GM23338 (cell line): ENCODE results near the gene SRPK1. TPM values are rescaled to one million over a fixed set of nuclear protein-coding genes. Genes with fewer than 3 reads are reported as not detected.
A peak's percentile ranks its signal among the peaks of the same experiment; 100 is the strongest.

Source experiments
- ATAC-seq: fragments of 200-7000 bp; cut with Tn5 transposase; 3 replicates; pipeline ENCODE4 v1.9.1; 2020
- DNase-seq: peaks from one replicate; pipeline ENCODE4 v3.0.0-alpha.2; 2015; ENCODE audit warnings: low spot score
- H2AFZ ChIP-seq: fragments of 200-600 bp; sonication (generic); 2 replicates; pipeline ENCODE4 v1.8.0; 2016; ENCODE audit warnings: antibody characterized with exemption, mild to moderate bottlenecking, moderate library complexity
- H3F3A ChIP-seq: fragments of 200-600 bp; sonication (generic); replicated peaks from 2 replicates; pipeline ENCODE4 v1.8.0; 2017; ENCODE audit warnings: antibody characterized with exemption, mixed run types, low read depth
- H3K27ac ChIP-seq: fragments of 200-600 bp; sonication (generic); 2 replicates; pipeline ENCODE4 v1.6.1; 2016; ENCODE audit warnings: low read depth
- H3K27me3 ChIP-seq: fragments of 200-600 bp; sonication (generic); 2 replicates; pipeline ENCODE4 v1.8.0; 2016; ENCODE audit warnings: mild to moderate bottlenecking, mixed run types, moderate library complexity; ENCODE audit not compliant: insufficient read depth
- H3K36me3 ChIP-seq: fragments of 200-600 bp; sonication (generic); 2 replicates; pipeline ENCODE4 v1.8.0; 2016; ENCODE audit warnings: mild to moderate bottlenecking; ENCODE audit not compliant: insufficient read depth
- H3K4me1 ChIP-seq: fragments of 200-600 bp; sonication (generic); 2 replicates; pipeline ENCODE4 v1.8.0; 2016; ENCODE audit warnings: mild to moderate bottlenecking, moderate library complexity; ENCODE audit not compliant: insufficient read depth
- H3K4me2 ChIP-seq: fragments of 200-600 bp; sonication (generic); 2 replicates; pipeline ENCODE4 v1.7.1; 2017; ENCODE audit warnings: mixed run types
- H3K4me3 ChIP-seq: fragments of 200-600 bp; sonication (generic); 2 replicates; pipeline ENCODE4 v1.6.1; 2016; ENCODE audit warnings: mixed run types
- H3K79me2 ChIP-seq: fragments of 200-600 bp; sonication (generic); replicated peaks from 2 replicates; pipeline ENCODE4 v1.8.0; 2017; ENCODE audit warnings: mild to moderate bottlenecking; ENCODE audit not compliant: insufficient read depth
- H3K9me2 ChIP-seq: fragments of 200-600 bp; sonication (generic); 2 replicates; pipeline ENCODE4 v1.8.0; 2017; ENCODE audit not compliant: insufficient read depth
- H4K20me1 ChIP-seq: fragments of 200-600 bp; sonication (generic); replicated peaks from 2 replicates; pipeline ENCODE4 v1.8.0; 2017; ENCODE audit warnings: mild to moderate bottlenecking; ENCODE audit not compliant: insufficient read depth
- H3K27ac Mint-ChIP-seq: 2 replicates; pipeline ENCODE4 v1.8.0; 2020; ENCODE audit warnings: inconsistent platforms, mild to moderate bottlenecking, moderate library complexity, mixed read lengths
- H3K27me3 Mint-ChIP-seq: 3 replicates; pipeline ENCODE4 v1.8.0; 2022; ENCODE audit warnings: low read depth, mild to moderate bottlenecking, moderate library complexity, mixed read lengths, inconsistent platforms; ENCODE audit not compliant: insufficient read depth, poor library complexity
- H3K36me3 Mint-ChIP-seq: 3 replicates; pipeline ENCODE4 v1.8.0; 2021; ENCODE audit warnings: low read depth, mild to moderate bottlenecking, inconsistent platforms, moderate library complexity, mixed read lengths
- H3K4me1 Mint-ChIP-seq: 3 replicates; pipeline ENCODE4 v1.8.0; 2020; ENCODE audit warnings: mild to moderate bottlenecking, inconsistent platforms, mixed read lengths
- H3K4me3 Mint-ChIP-seq: 3 replicates; pipeline ENCODE4 v1.8.0; 2021; ENCODE audit warnings: moderate library complexity, mild to moderate bottlenecking, inconsistent platforms, mixed read lengths
- H3K9me3 Mint-ChIP-seq: 3 replicates; pipeline ENCODE4 v1.8.0; 2020; ENCODE audit warnings: moderate library complexity, mild to moderate bottlenecking, inconsistent platforms, mixed read lengths
- CREB1 ChIP-seq: fragments of 250-450 bp; sonication (Bioruptor Pico); IDR thresholded peaks from 2 replicates; pipeline ENCODE4 v1.5.0; 2020; ENCODE audit warnings: low read depth, mild to moderate bottlenecking, moderate library complexity
- CTCF ChIP-seq, 2 experiments: fragments of 200-600 bp in 1 of 2; sonication (generic) in 1 of 2; conservative IDR thresholded peaks; 2 replicates each; pipeline versions ENCODE4 v1.5.1 to v1.6.1; 2016 to 2017; ENCODE audit warnings: antibody characterized with exemption in 2 of 2, low read depth in 2 of 2, mild to moderate bottlenecking in 2 of 2, moderate library complexity in 1 of 2
- EZH2 ChIP-seq: fragments of 200-600 bp; sonication (generic); IDR thresholded peaks from one replicate; pipeline ENCODE4 v1.8.0; 2017; ENCODE audit warnings: antibody characterized with exemption, mild to moderate bottlenecking, low read depth; ENCODE audit not compliant: unreplicated experiment
- EZH2phosphoT487 ChIP-seq: fragments of 200-600 bp; sonication (generic); IDR thresholded peaks from one replicate; pipeline ENCODE4 v1.8.1; 2018; ENCODE audit warnings: antibody characterized with exemption; ENCODE audit not compliant: unreplicated experiment
- JUNB ChIP-seq: IDR thresholded peaks from one replicate; pipeline ENCODE4 v1.6.1; 2016; ENCODE audit warnings: antibody characterized with exemption; ENCODE audit not compliant: unreplicated experiment
- NANOG ChIP-seq: IDR thresholded peaks from 2 replicates; pipeline ENCODE4 v1.6.1; 2016; ENCODE audit warnings: antibody characterized with exemption, borderline replicate concordance
- POLR2AphosphoS5 ChIP-seq: IDR thresholded peaks from 2 replicates; pipeline ENCODE4 v1.6.1; 2016; ENCODE audit warnings: antibody characterized with exemption, low read depth
- ZNF114 ChIP-seq: fragments of 250-450 bp; sonication (Bioruptor Pico); IDR thresholded peaks from 2 replicates; pipeline ENCODE4 v1.5.0; 2020; ENCODE audit warnings: mild to moderate bottlenecking, moderate library complexity
- ZNF331 ChIP-seq: fragments of 250-450 bp; sonication (Bioruptor Pico); IDR thresholded peaks from 2 replicates; pipeline ENCODE4 v1.5.0; 2020; ENCODE audit warnings: low read depth, mild to moderate bottlenecking, moderate library complexity
- polyA plus RNA-seq: library from polyadenylated mRNA; unstranded; fragments of >200 nt; fragmentation: Nextera tagmentation; extraction: Ambion mirVana; gene quantifications from 2 replicates; pipeline ENCODE4 v1.2.1, GENCODE V29; 2016
- total RNA-seq: library from RNA; depleted of rRNA; stranded (reverse); fragments of >200 nt; shearing (Covaris generic); gene quantifications from 2 replicates; pipeline ENCODE4 v1.2.3, GENCODE V29; 2014
- TF ChIP-seq, protein P1 (sequence below): IDR thresholded peaks from one replicate; pipeline ENCODE4 v1.6.1; 2018; ENCODE audit warnings: antibody characterized with exemption; ENCODE audit not compliant: unreplicated experiment
- TF ChIP-seq, protein P2 (sequence below): IDR thresholded peaks from 2 replicates; pipeline ENCODE4 v1.6.1; 2016; ENCODE audit warnings: antibody characterized with exemption

SRPK1 gene
- total and polyA plus RNA-seq, 2 experiments from 2014 or later = 175 to 202 TPM

DNA sequence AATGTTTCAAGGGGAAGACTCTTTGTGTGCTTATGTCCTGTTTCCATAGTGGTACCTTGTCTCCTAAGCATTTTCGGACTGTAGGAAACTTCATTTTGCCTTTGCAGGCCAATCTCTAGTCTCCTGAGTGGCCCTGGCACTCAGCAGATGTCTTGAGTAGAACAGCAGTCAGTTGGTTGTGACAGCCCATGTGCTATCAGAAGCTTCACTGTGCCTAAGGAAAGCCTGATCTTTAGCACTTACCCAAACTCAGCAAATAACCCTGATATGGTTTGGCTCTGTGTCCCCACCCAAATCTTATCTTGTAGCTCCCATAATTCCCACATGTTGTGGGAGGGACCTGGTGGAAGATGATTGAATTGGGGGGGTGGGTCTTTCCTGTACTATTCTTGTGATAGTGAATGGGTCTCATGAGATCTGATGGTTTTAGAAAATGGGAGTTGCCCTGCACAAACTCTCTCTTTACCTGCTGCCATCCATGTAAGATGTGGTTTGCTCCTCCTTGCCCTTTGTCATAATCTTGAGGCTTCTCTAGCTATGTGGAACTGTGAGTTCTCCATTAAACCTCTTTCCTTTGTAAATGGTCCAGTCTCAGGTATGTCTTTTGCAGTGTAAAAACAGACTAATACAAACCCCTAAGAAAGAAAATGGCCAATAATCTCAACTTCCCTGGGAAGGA is 15.9 kb upstream of the SRPK1 start (continued):
- no peak for TF ChIP-seq CTCF (conservative IDR thresholded peaks at IDR 0.05; ENCODE audit: low read depth in 2 of 2)
- TF ChIP-seq, protein P1, sequence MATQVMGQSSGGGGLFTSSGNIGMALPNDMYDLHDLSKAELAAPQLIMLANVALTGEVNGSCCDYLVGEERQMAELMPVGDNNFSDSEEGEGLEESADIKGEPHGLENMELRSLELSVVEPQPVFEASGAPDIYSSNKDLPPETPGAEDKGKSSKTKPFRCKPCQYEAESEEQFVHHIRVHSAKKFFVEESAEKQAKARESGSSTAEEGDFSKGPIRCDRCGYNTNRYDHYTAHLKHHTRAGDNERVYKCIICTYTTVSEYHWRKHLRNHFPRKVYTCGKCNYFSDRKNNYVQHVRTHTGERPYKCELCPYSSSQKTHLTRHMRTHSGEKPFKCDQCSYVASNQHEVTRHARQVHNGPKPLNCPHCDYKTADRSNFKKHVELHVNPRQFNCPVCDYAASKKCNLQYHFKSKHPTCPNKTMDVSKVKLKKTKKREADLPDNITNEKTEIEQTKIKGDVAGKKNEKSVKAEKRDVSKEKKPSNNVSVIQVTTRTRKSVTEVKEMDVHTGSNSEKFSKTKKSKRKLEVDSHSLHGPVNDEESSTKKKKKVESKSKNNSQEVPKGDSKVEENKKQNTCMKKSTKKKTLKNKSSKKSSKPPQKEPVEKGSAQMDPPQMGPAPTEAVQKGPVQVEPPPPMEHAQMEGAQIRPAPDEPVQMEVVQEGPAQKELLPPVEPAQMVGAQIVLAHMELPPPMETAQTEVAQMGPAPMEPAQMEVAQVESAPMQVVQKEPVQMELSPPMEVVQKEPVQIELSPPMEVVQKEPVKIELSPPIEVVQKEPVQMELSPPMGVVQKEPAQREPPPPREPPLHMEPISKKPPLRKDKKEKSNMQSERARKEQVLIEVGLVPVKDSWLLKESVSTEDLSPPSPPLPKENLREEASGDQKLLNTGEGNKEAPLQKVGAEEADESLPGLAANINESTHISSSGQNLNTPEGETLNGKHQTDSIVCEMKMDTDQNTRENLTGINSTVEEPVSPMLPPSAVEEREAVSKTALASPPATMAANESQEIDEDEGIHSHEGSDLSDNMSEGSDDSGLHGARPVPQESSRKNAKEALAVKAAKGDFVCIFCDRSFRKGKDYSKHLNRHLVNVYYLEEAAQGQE = no peak

DNA sequence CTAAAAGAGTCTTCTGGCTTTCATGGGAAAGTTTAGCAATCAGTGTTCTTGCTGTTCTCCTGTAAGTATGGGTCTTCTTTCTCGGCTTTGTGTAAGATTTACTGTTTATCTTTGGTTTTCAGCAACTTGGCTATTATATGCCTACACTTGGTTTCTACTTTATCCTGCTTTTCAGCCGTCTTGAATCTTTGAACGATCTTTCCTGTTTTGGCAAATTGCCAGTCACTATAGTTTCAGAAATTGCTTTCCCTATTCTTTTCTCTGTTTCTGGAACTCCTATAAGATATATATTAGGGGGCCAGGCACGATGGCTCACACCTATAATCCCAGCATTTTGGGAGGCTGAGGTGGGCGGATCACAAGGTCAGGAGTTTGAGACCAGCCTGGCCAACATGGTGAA is 14.6 kb upstream of the SRPK1 start:
- Histone ChIP-seq H3K4me2 (no peak overlapping the region), H3K36me3 (no peaks in the 10 kb centered on the region), H3F3A (no peaks in the 10 kb centered on the region), H3K4me1 (peaks cover 4% of the 10 kb centered on the region), H3K27me3 (0 out of 2 replicates have a peak, but pooled peaks cover 2% of the 10 kb centered on the region), H3K27ac (no peak overlapping the region), H4K20me1 (no peaks in the 10 kb centered on the region), H3K79me2 (no peaks in the 10 kb centered on the region), H3K4me3 (no peak overlapping the region), H2AFZ (peak overlapping the region; percentile 6), H3K9me2 (peaks cover 13% of the 10 kb centered on the region)
- Mint-ChIP-seq H3K36me3 (no peaks in the 10 kb centered on the region; the same call in 2 of the 3 replicates), H3K27me3 (peaks cover 3% of the 10 kb centered on the region), H3K27ac (no peak overlapping the region), H3K4me3 (no peak overlapping the region), H3K4me1 (peaks cover 5% of the 10 kb centered on the region), H3K9me3 (peaks cover 6% of the 10 kb centered on the region; the same call in 2 of the 3 replicates)
- TF ChIP-seq ZNF114 (CRISPR knock-in tag) (no peak), ZNF331 (CRISPR knock-in tag) (no peak)
- ATAC-seq = no peak
- no peak for DNase-seq

DNA sequence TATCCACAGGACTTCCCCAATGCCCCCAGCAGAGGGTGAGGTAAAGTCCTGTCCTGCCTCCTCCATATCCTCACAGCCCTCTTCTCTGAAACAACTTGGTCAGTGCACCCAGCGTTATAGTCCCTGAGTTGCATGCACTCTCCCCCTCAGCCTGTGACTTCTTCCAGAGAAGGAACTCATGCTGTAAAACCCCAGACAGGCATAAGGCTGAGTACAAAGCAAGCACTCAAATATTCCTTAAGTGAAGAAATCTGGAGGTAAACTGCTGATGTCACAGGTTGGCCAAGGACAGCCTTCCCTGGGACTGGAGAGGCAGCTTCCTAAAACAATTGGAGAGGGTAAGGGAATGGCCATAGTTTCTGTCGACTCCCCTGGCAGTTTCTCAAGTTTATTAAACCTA is 12.9 kb upstream of the SRPK1 start:
- Histone ChIP-seq H4K20me1 (no peaks in the 10 kb centered on the region), H3K4me3 (no peak overlapping the region), H3K9me2 (peaks cover 9% of the 10 kb centered on the region; the same call in 1 of the 2 replicates), H3K79me2 (no peaks in the 10 kb centered on the region), H2AFZ (peak overlapping the region; percentile 60; the same call in 1 of the 2 replicates), H3K4me1 (peaks cover 5% of the 10 kb centered on the region), H3K27ac (no peak overlapping the region), H3K27me3 (peaks cover 9% of the 10 kb centered on the region; the same call in 1 of the 2 replicates), H3K36me3 (no peaks in the 10 kb centered on the region), H3F3A (no peaks in the 10 kb centered on the region), H3K4me2 (no peak overlapping the region)
- DNase-seq (no peak), ATAC-seq (no peak; the same call in 2 of the 3 replicates)
- H3K4me1 Mint-ChIP-seq = peaks cover 6% of the 10 kb centered on the region
- H3K36me3 Mint-ChIP-seq = no peaks in the 10 kb centered on the region
- 0 out of 3 replicates have a peak, but pooled peaks cover 2% of the 10 kb centered on the region for H3K9me3 Mint-ChIP-seq
- H3K4me3 Mint-ChIP-seq = no peak overlapping the region
- H3K27me3 Mint-ChIP-seq = peaks cover 6% of the 10 kb centered on the region
- no peak overlapping the region for H3K27ac Mint-ChIP-seq
- TF ChIP-seq EZH2 (no peak), POLR2AphosphoS5 (no peak), CREB1 (CRISPR knock-in tag) (no peak), EZH2phosphoT487 (no peak), JUNB (no peak), NANOG (no peak), ZNF331 (CRISPR knock-in tag) (no peak), CTCF (conservative IDR thresholded peaks at IDR 0.05; ENCODE audit: low read depth in 2 of 2) (no peak)
- TF ChIP-seq, protein P2, sequence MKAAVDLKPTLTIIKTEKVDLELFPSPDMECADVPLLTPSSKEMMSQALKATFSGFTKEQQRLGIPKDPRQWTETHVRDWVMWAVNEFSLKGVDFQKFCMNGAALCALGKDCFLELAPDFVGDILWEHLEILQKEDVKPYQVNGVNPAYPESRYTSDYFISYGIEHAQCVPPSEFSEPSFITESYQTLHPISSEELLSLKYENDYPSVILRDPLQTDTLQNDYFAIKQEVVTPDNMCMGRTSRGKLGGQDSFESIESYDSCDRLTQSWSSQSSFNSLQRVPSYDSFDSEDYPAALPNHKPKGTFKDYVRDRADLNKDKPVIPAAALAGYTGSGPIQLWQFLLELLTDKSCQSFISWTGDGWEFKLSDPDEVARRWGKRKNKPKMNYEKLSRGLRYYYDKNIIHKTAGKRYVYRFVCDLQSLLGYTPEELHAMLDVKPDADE = no peak
